ENCODE measurements around the gene G3BP2. TPM values are rescaled to one million over a fixed set of nuclear protein-coding genes. Genes with fewer than 3 reads are reported as not detected.
"Not testable (repeated sequence)": the region's sequence is repeated elsewhere in the genome, so short reads cannot be mapped to it uniquely, and the experiment has no call there.

The G3BP2 gene
- polyA plus RNA-seq, 1 donor from 2014 or later: 87.9 TPM

GRCh38 chr4:75671802-75672421, 1.3 kb downstream of the G3BP2 start:
- peak overlapping the region; percentile 94 to 100 (median 98) for H3K4me3 Mint-ChIP-seq
- peak overlapping the region; percentile 96 to 99 (median 98) for H3K27ac Mint-ChIP-seq
- H3K9me3 Mint-ChIP-seq: peaks cover 0 to 5% (median 0%) of the 10 kb centered on the region in 3 donors
- peaks cover 4% of the 10 kb centered on the region for H3K36me3 Mint-ChIP-seq
- H3K4me1 Mint-ChIP-seq: peaks cover 44 to 58% (median 50%) of the 10 kb centered on the region in 3 donors
- no peaks in the 10 kb centered on the region for H3K27me3 Mint-ChIP-seq

GRCh38 chr4:75668596-75668995, 4.6 kb downstream of the G3BP2 start:
- peak overlapping the region in 2 of 4 donors; percentile 28 to 58 for H3K4me3 Mint-ChIP-seq
- peak overlapping the region in 2 of 3 donors; percentile 25 to 46 for H3K27ac Mint-ChIP-seq

GRCh38 chr4:75667636-75668035, 5.6 kb downstream of the G3BP2 start:
- not testable (repeated sequence) for H3K27me3 Mint-ChIP-seq, H3K36me3 Mint-ChIP-seq, H3K9me3 Mint-ChIP-seq
- peak overlapping the region in 2 of 3 donors; percentile 46 to 86 for H3K27ac Mint-ChIP-seq
- H3K4me3 Mint-ChIP-seq: peak overlapping the region in 2 of 4 donors; percentile 31 to 46
- peaks cover 61 to 65% (median 65%) of the 10 kb centered on the region in 3 donors for H3K4me1 Mint-ChIP-seq

More at GRCh38 chr4:75668596-75668995, 4.6 kb downstream of the G3BP2 start:
- H3K9me3 Mint-ChIP-seq: peaks cover 0 to 5% (median 0%) of the 10 kb centered on the region in 3 donors
- H3K4me1 Mint-ChIP-seq: peaks cover 60 to 70% (median 65%) of the 10 kb centered on the region in 3 donors
- no peaks in the 10 kb centered on the region for H3K27me3 Mint-ChIP-seq
- H3K36me3 Mint-ChIP-seq: peaks cover 4% of the 10 kb centered on the region

GRCh38 chr4:75666299-75666698, 6.9 kb downstream of the G3BP2 start:
- no peaks in the 10 kb centered on the region for H3K27me3 Mint-ChIP-seq
- peak overlapping the region in 2 of 3 donors; percentile 14 to 46 for H3K27ac Mint-ChIP-seq
- no peaks in the 10 kb centered on the region for H3K9me3 Mint-ChIP-seq
- peaks cover 8% of the 10 kb centered on the region for H3K36me3 Mint-ChIP-seq
- H3K4me3 Mint-ChIP-seq: peak overlapping the region in 3 of 4 donors; percentile 18 to 43 (median 21)
- H3K4me1 Mint-ChIP-seq: peaks cover 58 to 60% (median 59%) of the 10 kb centered on the region in 3 donors

GRCh38 chr4:75664604-75665003, 8.6 kb downstream of the G3BP2 start:
- peaks cover 47 to 55% (median 48%) of the 10 kb centered on the region in 3 donors for H3K4me1 Mint-ChIP-seq
- H3K27ac Mint-ChIP-seq, H3K9me3 Mint-ChIP-seq, H3K4me3 Mint-ChIP-seq, H3K27me3 Mint-ChIP-seq, H3K36me3 Mint-ChIP-seq: not testable (repeated sequence)

GRCh38 chr4:75662626-75663025, 10.6 kb downstream of the G3BP2 start:
- H3K4me3 Mint-ChIP-seq: no peak overlapping the region
- H3K9me3 Mint-ChIP-seq: no peaks in the 10 kb centered on the region
- peaks cover 4% of the 10 kb centered on the region for H3K36me3 Mint-ChIP-seq
- H3K27me3 Mint-ChIP-seq: no peaks in the 10 kb centered on the region
- H3K27ac Mint-ChIP-seq: peak overlapping the region in 1 of 3 donors; percentile 25
- H3K4me1 Mint-ChIP-seq: peaks cover 28 to 44% (median 32%) of the 10 kb centered on the region in 3 donors

- peaks cover 5% of the 10 kb centered on the region for H3K36me3 Mint-ChIP-seq
- H3K4me1 Mint-ChIP-seq: peaks cover 12 to 25% (median 19%) of the 10 kb centered on the region in 3 donors
- H3K27ac Mint-ChIP-seq: peak overlapping the region in 2 of 3 donors; percentile 26 to 47
- H3K9me3 Mint-ChIP-seq: no peaks in the 10 kb centered on the region
- H3K27me3 Mint-ChIP-seq: no peaks in the 10 kb centered on the region
- H3K4me3 Mint-ChIP-seq: peak overlapping the region in 1 of 4 donors; percentile 15
These were observed 12.7 kb downstream of the G3BP2 start for GRCh38 chr4:75660491-75660890.

GRCh38 chr4:75659512-75660031, 13.6 kb downstream of the G3BP2 start:
- Mint-ChIP-seq H3K4me3 (no peak overlapping the region), H3K27me3 (no peaks in the 10 kb centered on the region), H3K9me3 (no peaks in the 10 kb centered on the region), H3K27ac (no peak overlapping the region), H3K4me1 (peaks cover 8 to 21% (median 12%) of the 10 kb centered on the region in 3 donors), H3K36me3 (peaks cover 5% of the 10 kb centered on the region)

- peaks cover 8 to 24% (median 12%) of the 10 kb centered on the region in 3 donors for H3K4me1 Mint-ChIP-seq
- peak overlapping the region in 1 of 3 donors; percentile 12 for H3K27ac Mint-ChIP-seq
- peaks cover 5% of the 10 kb centered on the region for H3K36me3 Mint-ChIP-seq
- no peak overlapping the region for H3K4me3 Mint-ChIP-seq
- no peaks in the 10 kb centered on the region for H3K9me3 Mint-ChIP-seq
- H3K27me3 Mint-ChIP-seq: no peaks in the 10 kb centered on the region
These were observed 14.3 kb downstream of the G3BP2 start for GRCh38 chr4:75658876-75659275.

GRCh38 chr4:75655562-75655961, 17.6 kb downstream of the G3BP2 start:
- no peaks in the 10 kb centered on the region for H3K9me3 Mint-ChIP-seq
- H3K36me3 Mint-ChIP-seq: peaks cover 2% of the 10 kb centered on the region
- peak overlapping the region in 1 of 3 donors; percentile 91 for H3K27ac Mint-ChIP-seq
- no peak overlapping the region for H3K4me3 Mint-ChIP-seq
- peaks cover 2 to 18% (median 12%) of the 10 kb centered on the region in 3 donors for H3K4me1 Mint-ChIP-seq
- H3K27me3 Mint-ChIP-seq: no peaks in the 10 kb centered on the region

GRCh38 chr4:75654905-75655304, 18.3 kb downstream of the G3BP2 start:
- Mint-ChIP-seq H3K27me3 (no peaks in the 10 kb centered on the region), H3K36me3 (peaks cover 2% of the 10 kb centered on the region)

GRCh38 chr4:75653845-75654503, 19.2 kb downstream of the G3BP2 start:
- Mint-ChIP-seq H3K4me3 (no peak overlapping the region), H3K9me3 (no peaks in the 10 kb centered on the region), H3K27me3 (no peaks in the 10 kb centered on the region), H3K27ac (peak overlapping the region in 2 of 3 donors; percentile 13 to 71), H3K4me1 (peaks cover 0 to 15% (median 9%) of the 10 kb centered on the region in 3 donors), H3K36me3 (peaks cover 2% of the 10 kb centered on the region)

More at GRCh38 chr4:75654905-75655304, 18.3 kb downstream of the G3BP2 start:
- no peaks in the 10 kb centered on the region for H3K9me3 Mint-ChIP-seq
- H3K27ac Mint-ChIP-seq: peak overlapping the region in 2 of 3 donors; percentile 91 to 94
- no peak overlapping the region for H3K4me3 Mint-ChIP-seq
- H3K4me1 Mint-ChIP-seq: peaks cover 2 to 15% (median 12%) of the 10 kb centered on the region in 3 donors

GRCh38 chr4:75644095-75644494, 29.1 kb downstream of the G3BP2 start:
- Mint-ChIP-seq H3K36me3 (no peaks in the 10 kb centered on the region), H3K27me3 (no peaks in the 10 kb centered on the region), H3K4me3 (no peak overlapping the region), H3K27ac (peak overlapping the region in 1 of 3 donors; percentile 61), H3K9me3 (no peaks in the 10 kb centered on the region), H3K4me1 (peaks cover 0 to 4% (median 3%) of the 10 kb centered on the region in 3 donors)

- Mint-ChIP-seq H3K4me3 (no peak overlapping the region), H3K27me3 (no peaks in the 10 kb centered on the region), H3K36me3 (no peaks in the 10 kb centered on the region), H3K4me1 (peaks cover 0 to 6% (median 4%) of the 10 kb centered on the region in 3 donors), H3K27ac (peak overlapping the region in 1 of 3 donors; percentile 61), H3K9me3 (no peaks in the 10 kb centered on the region)
These were observed 29.6 kb downstream of the G3BP2 start for GRCh38 chr4:75643651-75644050.

GRCh38 chr4:75639124-75639695, 34.0 kb downstream of the G3BP2 start:
- Mint-ChIP-seq H3K4me1 (peaks cover 0 to 3% (median 2%) of the 10 kb centered on the region in 3 donors), H3K4me3 (no peak overlapping the region), H3K36me3 (no peaks in the 10 kb centered on the region), H3K9me3 (no peaks in the 10 kb centered on the region), H3K27ac (no peak overlapping the region), H3K27me3 (no peaks in the 10 kb centered on the region)
